ENCODE measurements around the gene MRPS33.

DNA sequence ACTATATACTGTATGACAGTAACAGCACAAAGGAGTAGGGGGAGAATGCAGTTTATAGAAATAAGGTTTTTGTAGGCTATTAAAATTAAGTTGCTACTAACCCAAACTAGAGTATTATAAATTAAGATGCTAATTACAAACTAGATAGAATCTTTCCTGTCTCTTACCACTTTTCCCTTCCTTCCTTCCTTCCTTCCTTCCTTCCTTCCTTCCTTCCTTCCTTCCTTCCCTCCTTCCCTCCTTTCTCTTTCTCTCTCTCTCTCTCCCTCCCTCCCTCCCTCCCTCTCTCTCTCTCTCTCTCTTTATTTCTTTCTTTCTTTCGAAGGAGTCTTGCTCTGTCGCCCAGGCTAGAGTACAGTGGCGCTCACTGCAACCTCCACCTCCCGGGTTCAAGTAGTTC is 53.6 kb downstream of the MRPS33 start:
- TF ChIP-seq POLR2A (IDR thresholded peaks at IDR 0.05; ENCODE audit: low read length) (no peak), GATA1 (IDR thresholded peaks at IDR 0.05; ENCODE audit: low read depth, low read length) (no peak)
